Kidney (tissue), 14 donors: Measurements from ENCODE around the gene CYCS. TPM values are rescaled to one million over a fixed set of nuclear protein-coding genes. Genes with fewer than 3 reads are reported as not detected.

Source experiments
- DNase-seq, 5 donors: peaks; one replicate each; pipeline ENCODE4 v3.0.0-alpha.2; 2013 to 2020
- FAIRE-seq: peaks from 2 replicates; lab custom pipeline; 2012; peaks lifted over from hg19 to GRCh38; lab: Jason Lieb, UNC
- H3K27ac ChIP-seq, 2 donors: one replicate each; pipeline ENCODE4 v1.7.0; 2013; ENCODE audit warnings: low read depth in 2 of 2, low read length in 2 of 2, inconsistent platforms in 1 of 2
- H3K27me3 ChIP-seq: one replicate; pipeline ENCODE4 v1.7.1; 2013; ENCODE audit warnings: low read length, inconsistent platforms; ENCODE audit not compliant: control insufficient read depth, insufficient read depth
- H3K36me3 ChIP-seq, 3 donors: one replicate each; pipeline versions ENCODE4 v1.7.0 to v1.7.1; 2013; ENCODE audit warnings: low read length in 3 of 3, control low read depth in 1 of 3, inconsistent platforms in 1 of 3; ENCODE audit not compliant: insufficient read depth in 3 of 3, control insufficient read depth in 2 of 3
- H3K4me1 ChIP-seq, 3 donors: one replicate each; pipeline versions ENCODE4 v1.7.0 to v1.7.1; 2013; ENCODE audit warnings: low read length in 3 of 3, inconsistent platforms in 1 of 3, low read depth in 1 of 3; ENCODE audit not compliant: control insufficient read depth in 2 of 3, insufficient read depth in 2 of 3
- H3K4me3 ChIP-seq, 3 donors: one replicate each; pipeline versions ENCODE4 v1.7.0 to v1.8.1; 2013; ENCODE audit warnings: low read length in 3 of 3, control low read depth in 1 of 3, inconsistent platforms in 1 of 3
- H3K9ac ChIP-seq, 3 donors: one replicate each; pipeline versions ENCODE4 v1.7.0 to v1.7.1; 2013; ENCODE audit warnings: low read length in 3 of 3, control low read depth in 1 of 3, inconsistent platforms in 1 of 3
- H3K9me3 ChIP-seq, 3 donors: one replicate each; pipeline versions ENCODE4 v1.7.0 to v1.7.1; 2013; ENCODE audit warnings: low read length in 3 of 3, control low read depth in 1 of 3, inconsistent platforms in 1 of 3; ENCODE audit not compliant: control insufficient read depth in 2 of 3, insufficient read depth in 1 of 3
- CTCF ChIP-seq: IDR thresholded peaks from 3 replicates; pipeline ENCODE4 v1.5.1; 2012; ENCODE audit warnings: mild to moderate bottlenecking, moderate library complexity, borderline replicate concordance; ENCODE audit not compliant: insufficient read depth; ENCODE audit errors: extremely low read depth
- intact Hi-C: fragments of 100-400 bp; cut with DNase I; formaldehyde crosslinking; loops from one replicate; pipeline ENCODE4 v1.11.1; 2022
- polyA plus RNA-seq: library from polyadenylated mRNA; stranded (reverse); fragments of 350-450 nt; fragmentation: Illumina TruSeq; extraction: RNeasy Lipid Tissue Mini Kit (QIAGEN cat#74804); gene quantifications from one replicate; pipeline ENCODE4 v1.2.3, GENCODE V29; 2014; ENCODE audit warnings: low read depth, low replicate concordance; ENCODE audit not compliant: insufficient read depth
- total RNA-seq: library from RNA; stranded (reverse); fragmentation: NEBNext Ultra II Directional; extraction: Animal tissue kit (Norgen Biotek cat#: 25700); gene quantifications from one replicate; pipeline ENCODE4 v1.2.1, GENCODE V29; 2021
- donor health status: control.
- donor health status: control.
- donor health status: control.
- donor health status: control.
- donor health status: control.
- donor health status: DM: yes; HTN: yes; CAD: no.
- donor health status: Normal renal cell carcinoma (clear cell type).

The CYCS gene
- total and polyA plus RNA-seq, 2 donors from 2014 or later = 94.3 to 239 TPM

GRCh38 chr7:25124465-25125136 is 459 bp downstream of the CYCS start:
- intact Hi-C loops = no loop called here
- H3K9me3 ChIP-seq = no peaks in the 10 kb centered on the region
- FAIRE-seq (no peak), DNase-seq (peak in 2 of 5 donors; percentile 35 to 65)
- peaks cover 4 to 16% (median 9%) of the 10 kb centered on the region in 3 donors for H3K36me3 ChIP-seq
- TF ChIP-seq CTCF = no peak
- H3K4me1 ChIP-seq = peaks cover 0 to 9% (median 5%) of the 10 kb centered on the region in 3 donors
- H3K27ac ChIP-seq = peak overlapping the region; percentile 97
- peak overlapping the region; percentile 96 to 100 (median 99) for H3K9ac ChIP-seq
- H3K27me3 ChIP-seq = no peaks in the 10 kb centered on the region
- peak overlapping the region; percentile 98 to 100 (median 99) for H3K4me3 ChIP-seq

- H3K9me3 ChIP-seq = no peaks in the 10 kb centered on the region
- H3K9ac ChIP-seq = no peak overlapping the region
- no peak for TF ChIP-seq CTCF
- intact Hi-C loops = no loop called here
- H3K4me3 ChIP-seq = no peak overlapping the region
- no peak for DNase-seq
- H3K36me3 ChIP-seq = peaks cover 4 to 16% (median 10%) of the 10 kb centered on the region in 3 donors
- FAIRE-seq = no peak
- peaks cover 0 to 9% (median 5%) of the 10 kb centered on the region in 3 donors for H3K4me1 ChIP-seq
- H3K27me3 ChIP-seq = no peaks in the 10 kb centered on the region
- no peak overlapping the region for H3K27ac ChIP-seq
These were observed 2.7 kb downstream of the CYCS start for GRCh38 chr7:25122373-25122772.

- no peak for FAIRE-seq
- Histone ChIP-seq H3K4me3 (no peak overlapping the region), H3K9ac (no peak overlapping the region), H3K27ac (no peak overlapping the region), H3K27me3 (no peaks in the 10 kb centered on the region), H3K4me1 (peaks cover 0 to 9% (median 5%) of the 10 kb centered on the region in 3 donors), H3K9me3 (no peaks in the 10 kb centered on the region), H3K36me3 (peaks cover 4 to 16% (median 10%) of the 10 kb centered on the region in 3 donors)
- TF ChIP-seq CTCF = no peak
- intact Hi-C loops = no loop called here
- no peak for DNase-seq
These were observed 3.5 kb downstream of the CYCS start for GRCh38 chr7:25121599-25121998.
